ENCODE data around the gene SGSM1.

Gene SGSM1

GRCh38 chr22:24954114-24954463 lies 148.1 kb downstream of the SGSM1 start:
- Histone ChIP-seq H3K4me1 (ENCODE audit: insufficient read depth, low read length, poor library complexity, severe bottlenecking) (no peaks in the 10 kb centered on the region), H3K36me3 (ENCODE audit: insufficient read depth, low read length) (no peaks in the 10 kb centered on the region), H4K20me1 (ENCODE audit: insufficient read depth, low read length, poor library complexity, severe bottlenecking) (no peaks in the 10 kb centered on the region), H3K79me2 (ENCODE audit: insufficient read depth, low read length) (no peaks in the 10 kb centered on the region), H3K4me3 (ENCODE audit: low read length, poor library complexity, severe bottlenecking) (no peak overlapping the region), H2AFZ (ENCODE audit: low read length) (no peak overlapping the region), H3K9ac (ENCODE audit: low read depth, low read length, poor library complexity, severe bottlenecking) (no peak overlapping the region), H3K9me3 (ENCODE audit: insufficient read depth, low read depth, low read length) (no peaks in the 10 kb centered on the region), H3K4me2 (ENCODE audit: low read depth, low read length, poor library complexity, severe bottlenecking) (no peak overlapping the region), H3F3A (ENCODE audit: low read depth) (no peaks in the 10 kb centered on the region), H3K27me3 (ENCODE audit: insufficient read depth, low read length, poor library complexity, severe bottlenecking) (no peaks in the 10 kb centered on the region), H3K9me2 (replicated peaks; ENCODE audit: low read depth, low read length) (no peaks in the 10 kb centered on the region)
- TF ChIP-seq EZH2phosphoT487 (IDR thresholded peaks at IDR 0.05; ENCODE audit: borderline replicate concordance) (no peak), CTCF (conservative IDR thresholded peaks at IDR 0.05; ENCODE audit: low read length) (no peak)

GRCh38 chr22:24954856-24955255 lies 148.8 kb downstream of the SGSM1 start:
- no peaks in the 10 kb centered on the region for H3K9me3 ChIP-seq (ENCODE audit: insufficient read depth, low read depth, low read length)
- H3K36me3 ChIP-seq (ENCODE audit: insufficient read depth, low read length): no peaks in the 10 kb centered on the region
- no peaks in the 10 kb centered on the region for H3K79me2 ChIP-seq (ENCODE audit: insufficient read depth, low read length)
- H3K9me2 ChIP-seq (replicated peaks; ENCODE audit: low read depth, low read length): no peaks in the 10 kb centered on the region
- H3K4me2 ChIP-seq (ENCODE audit: low read depth, low read length, poor library complexity, severe bottlenecking): no peak overlapping the region
- H3K9ac ChIP-seq (ENCODE audit: low read depth, low read length, poor library complexity, severe bottlenecking): no peak overlapping the region
- H2AFZ ChIP-seq (ENCODE audit: low read length): no peak overlapping the region
- no peaks in the 10 kb centered on the region for H3K27me3 ChIP-seq (ENCODE audit: insufficient read depth, low read length, poor library complexity, severe bottlenecking)
- TF ChIP-seq CTCF (conservative IDR thresholded peaks at IDR 0.05; ENCODE audit: low read length) (no peak), EZH2phosphoT487 (IDR thresholded peaks at IDR 0.05; ENCODE audit: borderline replicate concordance) (no peak)
- H4K20me1 ChIP-seq (ENCODE audit: insufficient read depth, low read length, poor library complexity, severe bottlenecking): no peaks in the 10 kb centered on the region
- no peak overlapping the region for H3K4me3 ChIP-seq (ENCODE audit: low read length, poor library complexity, severe bottlenecking)
- H3F3A ChIP-seq (ENCODE audit: low read depth): no peaks in the 10 kb centered on the region
- no peaks in the 10 kb centered on the region for H3K4me1 ChIP-seq (ENCODE audit: insufficient read depth, low read length, poor library complexity, severe bottlenecking)

GRCh38 chr22:24957043-24957442 lies 151.0 kb downstream of the SGSM1 start:
- Histone ChIP-seq H3F3A (ENCODE audit: low read depth) (no peaks in the 10 kb centered on the region), H3K4me2 (ENCODE audit: low read depth, low read length, poor library complexity, severe bottlenecking) (no peak overlapping the region), H4K20me1 (ENCODE audit: insufficient read depth, low read length, poor library complexity, severe bottlenecking) (no peaks in the 10 kb centered on the region), H2AFZ (ENCODE audit: low read length) (no peak overlapping the region), H3K9me2 (replicated peaks; ENCODE audit: low read depth, low read length) (no peaks in the 10 kb centered on the region), H3K79me2 (ENCODE audit: insufficient read depth, low read length) (no peaks in the 10 kb centered on the region), H3K9ac (ENCODE audit: low read depth, low read length, poor library complexity, severe bottlenecking) (no peak overlapping the region), H3K4me1 (ENCODE audit: insufficient read depth, low read length, poor library complexity, severe bottlenecking) (no peaks in the 10 kb centered on the region), H3K9me3 (ENCODE audit: insufficient read depth, low read depth, low read length) (no peaks in the 10 kb centered on the region), H3K36me3 (ENCODE audit: insufficient read depth, low read length) (no peaks in the 10 kb centered on the region), H3K27me3 (ENCODE audit: insufficient read depth, low read length, poor library complexity, severe bottlenecking) (no peaks in the 10 kb centered on the region), H3K4me3 (ENCODE audit: low read length, poor library complexity, severe bottlenecking) (no peak overlapping the region)
- TF ChIP-seq CTCF (conservative IDR thresholded peaks at IDR 0.05; ENCODE audit: low read length) (no peak), EZH2phosphoT487 (IDR thresholded peaks at IDR 0.05; ENCODE audit: borderline replicate concordance) (no peak)
